GM23338 (cell line): Measurements from ENCODE around the gene KAZN. TPM values are rescaled to one million over a fixed set of nuclear protein-coding genes. Genes with fewer than 3 reads are reported as not detected.

Source experiments
- ATAC-seq: fragments of 200-7000 bp; cut with Tn5 transposase; 3 replicates; pipeline ENCODE4 v1.9.1; 2020
- DNase-seq: peaks from one replicate; pipeline ENCODE4 v3.0.0-alpha.2; 2015; ENCODE audit warnings: low spot score
- H2AFZ ChIP-seq: fragments of 200-600 bp; sonication (generic); 2 replicates; pipeline ENCODE4 v1.8.0; 2016; ENCODE audit warnings: antibody characterized with exemption, mild to moderate bottlenecking, moderate library complexity
- H3F3A ChIP-seq: fragments of 200-600 bp; sonication (generic); replicated peaks from 2 replicates; pipeline ENCODE4 v1.8.0; 2017; ENCODE audit warnings: antibody characterized with exemption, mixed run types, low read depth
- H3K27ac ChIP-seq: fragments of 200-600 bp; sonication (generic); 2 replicates; pipeline ENCODE4 v1.6.1; 2016; ENCODE audit warnings: low read depth
- H3K27me3 ChIP-seq: fragments of 200-600 bp; sonication (generic); 2 replicates; pipeline ENCODE4 v1.8.0; 2016; ENCODE audit warnings: mild to moderate bottlenecking, mixed run types, moderate library complexity; ENCODE audit not compliant: insufficient read depth
- H3K36me3 ChIP-seq: fragments of 200-600 bp; sonication (generic); 2 replicates; pipeline ENCODE4 v1.8.0; 2016; ENCODE audit warnings: mild to moderate bottlenecking; ENCODE audit not compliant: insufficient read depth
- H3K4me1 ChIP-seq: fragments of 200-600 bp; sonication (generic); 2 replicates; pipeline ENCODE4 v1.8.0; 2016; ENCODE audit warnings: mild to moderate bottlenecking, moderate library complexity; ENCODE audit not compliant: insufficient read depth
- H3K4me2 ChIP-seq: fragments of 200-600 bp; sonication (generic); 2 replicates; pipeline ENCODE4 v1.7.1; 2017; ENCODE audit warnings: mixed run types
- H3K4me3 ChIP-seq: fragments of 200-600 bp; sonication (generic); 2 replicates; pipeline ENCODE4 v1.6.1; 2016; ENCODE audit warnings: mixed run types
- H3K79me2 ChIP-seq: fragments of 200-600 bp; sonication (generic); replicated peaks from 2 replicates; pipeline ENCODE4 v1.8.0; 2017; ENCODE audit warnings: mild to moderate bottlenecking; ENCODE audit not compliant: insufficient read depth
- H3K9me2 ChIP-seq: fragments of 200-600 bp; sonication (generic); 2 replicates; pipeline ENCODE4 v1.8.0; 2017; ENCODE audit not compliant: insufficient read depth
- H4K20me1 ChIP-seq: fragments of 200-600 bp; sonication (generic); replicated peaks from 2 replicates; pipeline ENCODE4 v1.8.0; 2017; ENCODE audit warnings: mild to moderate bottlenecking; ENCODE audit not compliant: insufficient read depth
- H3K27ac Mint-ChIP-seq: 2 replicates; pipeline ENCODE4 v1.8.0; 2020; ENCODE audit warnings: inconsistent platforms, mild to moderate bottlenecking, moderate library complexity, mixed read lengths
- H3K27me3 Mint-ChIP-seq: 3 replicates; pipeline ENCODE4 v1.8.0; 2022; ENCODE audit warnings: low read depth, mild to moderate bottlenecking, moderate library complexity, mixed read lengths, inconsistent platforms; ENCODE audit not compliant: insufficient read depth, poor library complexity
- H3K36me3 Mint-ChIP-seq: 3 replicates; pipeline ENCODE4 v1.8.0; 2021; ENCODE audit warnings: low read depth, mild to moderate bottlenecking, inconsistent platforms, moderate library complexity, mixed read lengths
- H3K4me1 Mint-ChIP-seq: 3 replicates; pipeline ENCODE4 v1.8.0; 2020; ENCODE audit warnings: mild to moderate bottlenecking, inconsistent platforms, mixed read lengths
- H3K4me3 Mint-ChIP-seq: 3 replicates; pipeline ENCODE4 v1.8.0; 2021; ENCODE audit warnings: moderate library complexity, mild to moderate bottlenecking, inconsistent platforms, mixed read lengths
- H3K9me3 Mint-ChIP-seq: 3 replicates; pipeline ENCODE4 v1.8.0; 2020; ENCODE audit warnings: moderate library complexity, mild to moderate bottlenecking, inconsistent platforms, mixed read lengths
- CREB1 ChIP-seq: fragments of 250-450 bp; sonication (Bioruptor Pico); IDR thresholded peaks from 2 replicates; pipeline ENCODE4 v1.5.0; 2020; ENCODE audit warnings: low read depth, mild to moderate bottlenecking, moderate library complexity
- JUNB ChIP-seq: IDR thresholded peaks from one replicate; pipeline ENCODE4 v1.6.1; 2016; ENCODE audit warnings: antibody characterized with exemption; ENCODE audit not compliant: unreplicated experiment
- NANOG ChIP-seq: IDR thresholded peaks from 2 replicates; pipeline ENCODE4 v1.6.1; 2016; ENCODE audit warnings: antibody characterized with exemption, borderline replicate concordance
- POLR2AphosphoS5 ChIP-seq: IDR thresholded peaks from 2 replicates; pipeline ENCODE4 v1.6.1; 2016; ENCODE audit warnings: antibody characterized with exemption, low read depth
- STAT1 ChIP-seq: IDR thresholded peaks from one replicate; pipeline ENCODE4 v1.6.1; 2016; ENCODE audit warnings: antibody characterized with exemption; ENCODE audit not compliant: unreplicated experiment
- ZNF114 ChIP-seq: fragments of 250-450 bp; sonication (Bioruptor Pico); IDR thresholded peaks from 2 replicates; pipeline ENCODE4 v1.5.0; 2020; ENCODE audit warnings: mild to moderate bottlenecking, moderate library complexity
- ZNF331 ChIP-seq: fragments of 250-450 bp; sonication (Bioruptor Pico); IDR thresholded peaks from 2 replicates; pipeline ENCODE4 v1.5.0; 2020; ENCODE audit warnings: low read depth, mild to moderate bottlenecking, moderate library complexity
- polyA plus RNA-seq: library from polyadenylated mRNA; unstranded; fragments of >200 nt; fragmentation: Nextera tagmentation; extraction: Ambion mirVana; gene quantifications from 2 replicates; pipeline ENCODE4 v1.2.1, GENCODE V29; 2016
- total RNA-seq: library from RNA; depleted of rRNA; stranded (reverse); fragments of >200 nt; shearing (Covaris generic); gene quantifications from 2 replicates; pipeline ENCODE4 v1.2.3, GENCODE V29; 2014
- TF ChIP-seq, protein P1 (sequence below), 2 experiments: fragments of 200-600 bp in 1 of 2; sonication (generic) in 1 of 2; conservative IDR thresholded peaks; 2 replicates each; pipeline versions ENCODE4 v1.5.1 to v1.6.1; 2016 to 2017; ENCODE audit warnings: antibody characterized with exemption in 2 of 2, low read depth in 2 of 2, mild to moderate bottlenecking in 2 of 2, moderate library complexity in 1 of 2
- TF ChIP-seq, protein P2 (sequence below): IDR thresholded peaks from 2 replicates; pipeline ENCODE4 v1.6.1; 2016; ENCODE audit warnings: antibody characterized with exemption
- TF ChIP-seq, protein P3 (sequence below): fragments of 250-450 bp; sonication (Bioruptor Pico); IDR thresholded peaks from 2 replicates; pipeline ENCODE4 v1.5.0; 2020; ENCODE audit warnings: mild to moderate bottlenecking, moderate library complexity

Gene KAZN
- total and polyA plus RNA-seq, 2 experiments from 2014 or later = 9.9 to 15.0 TPM

GRCh38 chr1:14626869-14627607 lies 28.6 kb downstream of the KAZN start:
- H3K79me2 ChIP-seq = peaks cover 38% of the 10 kb centered on the region
- no peak overlapping the region for H3K27ac ChIP-seq
- no peaks in the 10 kb centered on the region for H3K27me3 ChIP-seq
- H4K20me1 ChIP-seq = no peaks in the 10 kb centered on the region; the same call in 1 of the 2 replicates
- peaks cover 28% of the 10 kb centered on the region for H3K4me1 ChIP-seq
- Mint-ChIP-seq H3K27me3 (peaks cover 3% of the 10 kb centered on the region), H3K36me3 (no peaks in the 10 kb centered on the region), H3K27ac (no peak overlapping the region; the same call in 1 of the 2 replicates), H3K4me3 (no peak overlapping the region), H3K9me3 (no peaks in the 10 kb centered on the region; the same call in 2 of the 3 replicates), H3K4me1 (peaks cover 23% of the 10 kb centered on the region)
- no peak overlapping the region for H3K4me2 ChIP-seq
- no peak overlapping the region for H3K4me3 ChIP-seq
- H2AFZ ChIP-seq = no peak overlapping the region
- H3F3A ChIP-seq = no peaks in the 10 kb centered on the region; the same call in 1 of the 2 replicates
- TF ChIP-seq, protein P1, sequence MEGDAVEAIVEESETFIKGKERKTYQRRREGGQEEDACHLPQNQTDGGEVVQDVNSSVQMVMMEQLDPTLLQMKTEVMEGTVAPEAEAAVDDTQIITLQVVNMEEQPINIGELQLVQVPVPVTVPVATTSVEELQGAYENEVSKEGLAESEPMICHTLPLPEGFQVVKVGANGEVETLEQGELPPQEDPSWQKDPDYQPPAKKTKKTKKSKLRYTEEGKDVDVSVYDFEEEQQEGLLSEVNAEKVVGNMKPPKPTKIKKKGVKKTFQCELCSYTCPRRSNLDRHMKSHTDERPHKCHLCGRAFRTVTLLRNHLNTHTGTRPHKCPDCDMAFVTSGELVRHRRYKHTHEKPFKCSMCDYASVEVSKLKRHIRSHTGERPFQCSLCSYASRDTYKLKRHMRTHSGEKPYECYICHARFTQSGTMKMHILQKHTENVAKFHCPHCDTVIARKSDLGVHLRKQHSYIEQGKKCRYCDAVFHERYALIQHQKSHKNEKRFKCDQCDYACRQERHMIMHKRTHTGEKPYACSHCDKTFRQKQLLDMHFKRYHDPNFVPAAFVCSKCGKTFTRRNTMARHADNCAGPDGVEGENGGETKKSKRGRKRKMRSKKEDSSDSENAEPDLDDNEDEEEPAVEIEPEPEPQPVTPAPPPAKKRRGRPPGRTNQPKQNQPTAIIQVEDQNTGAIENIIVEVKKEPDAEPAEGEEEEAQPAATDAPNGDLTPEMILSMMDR (conservative IDR thresholded peaks at IDR 0.05; ENCODE audit: low read depth in 2 of 2) = 0 out of 4 replicates have a peak, but pooled peaks of 1 of the 2 experiments have one; percentile 18
- TF ChIP-seq, protein P2, sequence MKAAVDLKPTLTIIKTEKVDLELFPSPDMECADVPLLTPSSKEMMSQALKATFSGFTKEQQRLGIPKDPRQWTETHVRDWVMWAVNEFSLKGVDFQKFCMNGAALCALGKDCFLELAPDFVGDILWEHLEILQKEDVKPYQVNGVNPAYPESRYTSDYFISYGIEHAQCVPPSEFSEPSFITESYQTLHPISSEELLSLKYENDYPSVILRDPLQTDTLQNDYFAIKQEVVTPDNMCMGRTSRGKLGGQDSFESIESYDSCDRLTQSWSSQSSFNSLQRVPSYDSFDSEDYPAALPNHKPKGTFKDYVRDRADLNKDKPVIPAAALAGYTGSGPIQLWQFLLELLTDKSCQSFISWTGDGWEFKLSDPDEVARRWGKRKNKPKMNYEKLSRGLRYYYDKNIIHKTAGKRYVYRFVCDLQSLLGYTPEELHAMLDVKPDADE = no peak
- ATAC-seq (peak; percentile 67), DNase-seq (peak; percentile 48)
- no peaks in the 10 kb centered on the region for H3K9me2 ChIP-seq
- H3K36me3 ChIP-seq = no peaks in the 10 kb centered on the region

DNA sequence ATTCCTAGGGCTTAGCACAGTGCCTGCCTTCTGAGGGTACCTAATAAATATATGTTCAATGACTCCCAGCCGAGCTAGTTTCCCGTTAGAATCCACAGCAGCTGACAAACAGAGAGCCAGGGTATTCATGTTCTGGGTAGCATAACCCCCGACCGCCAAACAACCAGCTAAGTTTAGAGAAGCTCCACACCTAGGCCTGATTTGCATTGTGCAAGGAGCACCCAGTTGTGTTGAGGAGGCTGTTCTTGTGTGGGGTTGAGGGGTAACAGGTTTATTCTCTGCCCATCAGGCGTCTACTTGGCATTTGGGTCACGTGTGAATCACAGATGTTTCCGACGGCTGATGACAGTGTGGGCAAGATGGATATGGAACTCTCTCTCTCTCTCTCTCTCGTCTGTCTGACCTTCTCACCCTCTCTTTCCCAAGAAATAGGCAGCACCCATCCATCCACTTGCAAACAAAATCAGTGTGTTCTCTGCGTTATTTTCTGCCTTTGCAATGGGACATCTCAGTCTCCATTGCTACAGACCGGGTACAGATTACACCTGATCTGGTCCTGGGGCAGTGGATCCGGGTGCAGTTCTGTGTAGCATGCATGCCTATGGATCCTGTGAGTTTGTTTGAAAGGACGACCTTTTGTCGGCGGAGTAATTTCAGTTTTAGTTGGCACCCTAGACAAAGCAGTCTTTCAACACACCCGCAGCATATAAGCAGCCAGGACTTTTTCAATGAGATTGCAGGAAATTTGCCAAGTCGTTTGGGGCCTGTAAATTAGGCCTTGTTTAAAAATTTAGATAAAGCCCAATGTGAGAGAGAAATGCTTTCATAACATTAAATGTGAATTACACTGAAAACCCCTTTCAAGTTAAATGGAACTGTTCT lies 29.4 kb downstream of the KAZN start:
- H3K79me2 ChIP-seq = peaks cover 40% of the 10 kb centered on the region
- peaks cover 3% of the 10 kb centered on the region for H3K27me3 Mint-ChIP-seq
- H3K9me3 Mint-ChIP-seq = no peaks in the 10 kb centered on the region
- H3K36me3 Mint-ChIP-seq = no peaks in the 10 kb centered on the region
- H3K9me2 ChIP-seq = no peaks in the 10 kb centered on the region
- H3K4me1 ChIP-seq = peaks cover 28% of the 10 kb centered on the region
- H3K4me3 Mint-ChIP-seq = no peak overlapping the region
- H3K4me1 Mint-ChIP-seq = peaks cover 23% of the 10 kb centered on the region
- H3K4me2 ChIP-seq = no peak overlapping the region
- DNase-seq (no peak), ATAC-seq (no peak; the same call in 2 of the 3 replicates)
- H4K20me1 ChIP-seq = no peaks in the 10 kb centered on the region; the same call in none of the 2 replicates
- H3K27me3 ChIP-seq = no peaks in the 10 kb centered on the region
- H3K36me3 ChIP-seq = no peaks in the 10 kb centered on the region
- no peak overlapping the region for H2AFZ ChIP-seq
- no peak overlapping the region for H3K4me3 ChIP-seq
- H3F3A ChIP-seq = no peaks in the 10 kb centered on the region; the same call in 1 of the 2 replicates
- no peak overlapping the region for H3K27ac ChIP-seq
- no peak overlapping the region; the same call in 1 of the 2 replicates for H3K27ac Mint-ChIP-seq
- TF ChIP-seq, protein P3, sequence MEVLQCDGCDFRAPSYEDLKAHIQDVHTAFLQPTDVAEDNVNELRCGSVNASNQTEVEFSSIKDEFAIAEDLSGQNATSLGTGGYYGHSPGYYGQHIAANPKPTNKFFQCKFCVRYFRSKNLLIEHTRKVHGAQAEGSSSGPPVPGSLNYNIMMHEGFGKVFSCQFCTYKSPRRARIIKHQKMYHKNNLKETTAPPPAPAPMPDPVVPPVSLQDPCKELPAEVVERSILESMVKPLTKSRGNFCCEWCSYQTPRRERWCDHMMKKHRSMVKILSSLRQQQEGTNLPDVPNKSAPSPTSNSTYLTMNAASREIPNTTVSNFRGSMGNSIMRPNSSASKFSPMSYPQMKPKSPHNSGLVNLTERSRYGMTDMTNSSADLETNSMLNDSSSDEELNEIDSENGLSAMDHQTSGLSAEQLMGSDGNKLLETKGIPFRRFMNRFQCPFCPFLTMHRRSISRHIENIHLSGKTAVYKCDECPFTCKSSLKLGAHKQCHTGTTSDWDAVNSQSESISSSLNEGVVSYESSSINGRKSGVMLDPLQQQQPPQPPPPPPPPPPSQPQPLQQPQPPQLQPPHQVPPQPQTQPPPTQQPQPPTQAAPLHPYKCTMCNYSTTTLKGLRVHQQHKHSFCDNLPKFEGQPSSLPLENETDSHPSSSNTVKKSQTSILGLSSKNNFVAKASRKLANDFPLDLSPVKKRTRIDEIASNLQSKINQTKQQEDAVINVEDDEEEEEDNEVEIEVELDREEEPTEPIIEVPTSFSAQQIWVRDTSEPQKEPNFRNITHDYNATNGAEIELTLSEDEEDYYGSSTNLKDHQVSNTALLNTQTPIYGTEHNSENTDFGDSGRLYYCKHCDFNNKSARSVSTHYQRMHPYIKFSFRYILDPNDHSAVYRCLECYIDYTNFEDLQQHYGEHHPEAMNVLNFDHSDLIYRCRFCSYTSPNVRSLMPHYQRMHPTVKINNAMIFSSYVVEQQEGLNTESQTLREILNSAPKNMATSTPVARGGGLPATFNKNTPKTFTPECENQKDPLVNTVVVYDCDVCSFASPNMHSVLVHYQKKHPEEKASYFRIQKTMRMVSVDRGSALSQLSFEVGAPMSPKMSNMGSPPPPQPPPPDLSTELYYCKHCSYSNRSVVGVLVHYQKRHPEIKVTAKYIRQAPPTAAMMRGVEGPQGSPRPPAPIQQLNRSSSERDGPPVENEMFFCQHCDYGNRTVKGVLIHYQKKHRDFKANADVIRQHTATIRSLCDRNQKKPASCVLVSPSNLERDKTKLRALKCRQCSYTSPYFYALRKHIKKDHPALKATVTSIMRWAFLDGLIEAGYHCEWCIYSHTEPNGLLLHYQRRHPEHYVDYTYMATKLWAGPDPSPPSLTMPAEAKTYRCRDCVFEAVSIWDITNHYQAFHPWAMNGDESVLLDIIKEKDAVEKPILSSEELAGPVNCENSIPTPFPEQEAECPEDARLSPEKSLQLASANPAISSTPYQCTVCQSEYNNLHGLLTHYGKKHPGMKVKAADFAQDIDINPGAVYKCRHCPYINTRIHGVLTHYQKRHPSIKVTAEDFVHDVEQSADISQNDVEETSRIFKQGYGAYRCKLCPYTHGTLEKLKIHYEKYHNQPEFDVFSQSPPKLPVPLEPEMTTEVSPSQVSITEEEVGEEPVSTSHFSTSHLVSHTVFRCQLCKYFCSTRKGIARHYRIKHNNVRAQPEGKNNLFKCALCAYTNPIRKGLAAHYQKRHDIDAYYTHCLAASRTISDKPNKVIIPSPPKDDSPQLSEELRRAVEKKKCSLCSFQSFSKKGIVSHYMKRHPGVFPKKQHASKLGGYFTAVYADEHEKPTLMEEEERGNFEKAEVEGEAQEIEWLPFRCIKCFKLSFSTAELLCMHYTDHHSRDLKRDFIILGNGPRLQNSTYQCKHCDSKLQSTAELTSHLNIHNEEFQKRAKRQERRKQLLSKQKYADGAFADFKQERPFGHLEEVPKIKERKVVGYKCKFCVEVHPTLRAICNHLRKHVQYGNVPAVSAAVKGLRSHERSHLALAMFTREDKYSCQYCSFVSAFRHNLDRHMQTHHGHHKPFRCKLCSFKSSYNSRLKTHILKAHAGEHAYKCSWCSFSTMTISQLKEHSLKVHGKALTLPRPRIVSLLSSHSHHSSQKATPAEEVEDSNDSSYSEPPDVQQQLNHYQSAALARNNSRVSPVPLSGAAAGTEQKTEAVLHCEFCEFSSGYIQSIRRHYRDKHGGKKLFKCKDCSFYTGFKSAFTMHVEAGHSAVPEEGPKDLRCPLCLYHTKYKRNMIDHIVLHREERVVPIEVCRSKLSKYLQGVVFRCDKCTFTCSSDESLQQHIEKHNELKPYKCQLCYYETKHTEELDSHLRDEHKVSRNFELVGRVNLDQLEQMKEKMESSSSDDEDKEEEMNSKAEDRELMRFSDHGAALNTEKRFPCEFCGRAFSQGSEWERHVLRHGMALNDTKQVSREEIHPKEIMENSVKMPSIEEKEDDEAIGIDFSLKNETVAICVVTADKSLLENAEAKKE = no peak
- no peak for TF ChIP-seq POLR2AphosphoS5
- TF ChIP-seq CREB1 = no peak
- TF ChIP-seq ZNF331 (CRISPR knock-in tag) = no peak
- no peak for TF ChIP-seq NANOG
- TF ChIP-seq STAT1 = no peak
- no peak for TF ChIP-seq ZNF114 (CRISPR knock-in tag)
- TF ChIP-seq JUNB = no peak
